ENCODE results near the gene SMPD2. TPM values are rescaled to one million over a fixed set of nuclear protein-coding genes. Genes with fewer than 3 reads are reported as not detected.

Gene SMPD2
- 10 to 100 TPM; 21.9 to 27.5 TPM for total RNA-seq

- Histone ChIP-seq H3K4me3 (peak within 1 kb of the TSS; percentile 90), H3K9me3 (no peaks in the 10 kb centered on the region), H3K36me3 (peaks cover 4% of the 10 kb centered on the region), H3K9ac (ENCODE audit: low read depth in 2 of 2, low read length in 2 of 2) (peak within 1 kb of the TSS; percentile 89 to 95), H3K27me3 (no peaks in the 10 kb centered on the region), H3K27ac (peak within 1 kb of the TSS; percentile 69), H3K4me1 (peaks cover 7% of the 10 kb centered on the region)
- intact Hi-C loops (cut with DNase I): no loop called here
- peak; percentile 89 for DNase-seq
- peak; percentile 13 for TF ChIP-seq CTCF (IDR thresholded peaks at IDR 0.05)
Observed at GRCh38 chr6:109440331-109441068, at the start of gene SMPD2, which contains the start of gene PPIL6. Gene SMPD2, plus strand, starts transcription at chr6:109440724. Its CDS starts 398 bp downstream, at chr6:109441122. Gene PPIL6, minus strand, starts transcription at chr6:109440628. Its CDS starts 38 bp downstream, at chr6:109440590.

GRCh38 chr6:109393157-109393885 lies 47.2 kb upstream of the SMPD2 start:
- no peak overlapping the region for H3K4me3 ChIP-seq
- intact Hi-C loops (cut with DNase I): loop anchor here (10.0 kb wide), 1 partner anchor 849 kb away; no protein-coding TSS in a partner anchor
- H3K36me3 ChIP-seq: no peaks in the 10 kb centered on the region
- H3K4me1 ChIP-seq: no peaks in the 10 kb centered on the region
- no peak for DNase-seq
- TF ChIP-seq CTCF (IDR thresholded peaks at IDR 0.05): no peak
- H3K27ac ChIP-seq: no peak overlapping the region
- no peaks in the 10 kb centered on the region for H3K27me3 ChIP-seq
- no peaks in the 10 kb centered on the region for H3K9me3 ChIP-seq
- no peak overlapping the region for H3K9ac ChIP-seq (ENCODE audit: low read depth in 2 of 2, low read length in 2 of 2)

GRCh38 chr6:109393886-109394281 lies 46.6 kb upstream of the SMPD2 start:
- no peak overlapping the region for H3K4me3 ChIP-seq
- H3K27ac ChIP-seq: no peak overlapping the region
- H3K9me3 ChIP-seq: no peaks in the 10 kb centered on the region
- TF ChIP-seq CTCF (IDR thresholded peaks at IDR 0.05): no peak
- no peaks in the 10 kb centered on the region for H3K27me3 ChIP-seq
- intact Hi-C loops (cut with DNase I): loop anchor here (10.0 kb wide), 1 partner anchor 849 kb away; no protein-coding TSS in a partner anchor
- H3K36me3 ChIP-seq: no peaks in the 10 kb centered on the region
- no peak overlapping the region for H3K9ac ChIP-seq (ENCODE audit: low read depth in 2 of 2, low read length in 2 of 2)
- no peaks in the 10 kb centered on the region for H3K4me1 ChIP-seq
- no peak for DNase-seq

GRCh38 chr6:109396046-109396718 lies 44.3 kb upstream of the SMPD2 start:
- Histone ChIP-seq H3K36me3 (no peaks in the 10 kb centered on the region), H3K4me3 (no peak overlapping the region), H3K27me3 (no peaks in the 10 kb centered on the region), H3K9me3 (no peaks in the 10 kb centered on the region), H3K4me1 (no peaks in the 10 kb centered on the region), H3K27ac (no peak overlapping the region), H3K9ac (ENCODE audit: low read depth in 2 of 2, low read length in 2 of 2) (no peak overlapping the region)
- no peak for TF ChIP-seq CTCF (IDR thresholded peaks at IDR 0.05)
- intact Hi-C loops (cut with DNase I): loop anchor here (10.0 kb wide), 1 partner anchor 851 kb away; no protein-coding TSS in a partner anchor
- no peak for DNase-seq

- no peaks in the 10 kb centered on the region for H3K36me3 ChIP-seq
- H3K27me3 ChIP-seq: no peaks in the 10 kb centered on the region
- H3K4me3 ChIP-seq: no peak overlapping the region
- no peaks in the 10 kb centered on the region for H3K4me1 ChIP-seq
- no peak for TF ChIP-seq CTCF (IDR thresholded peaks at IDR 0.05)
- DNase-seq: no peak
- H3K27ac ChIP-seq: no peak overlapping the region
- no peaks in the 10 kb centered on the region for H3K9me3 ChIP-seq
- intact Hi-C loops (cut with DNase I): loop anchor here (10.0 kb wide), 1 partner anchor 852 kb away; no protein-coding TSS in a partner anchor
- H3K9ac ChIP-seq (ENCODE audit: low read depth in 2 of 2, low read length in 2 of 2): no peak overlapping the region
Observed at GRCh38 chr6:109397020-109397419, 43.5 kb upstream of the SMPD2 start.
